Activated T-cell treated with anti-CD3 and anti-CD28 coated beads, Interleukin-2, amount 50 U/mL, for 24 hours (primary cell): ENCODE data around the gene GOLGA8J.
"Not testable (repeated sequence)": the region's sequence is repeated elsewhere in the genome, so short reads cannot be mapped to it uniquely, and the experiment has no call there.

Experiments used
- DNase-seq: peaks from one replicate; pipeline ENCODE4 v3.0.0-alpha.2; 2020
- H3K27ac Mint-ChIP-seq: 2 replicates; pipeline ENCODE4 v1.8.0; 2020; ENCODE audit warnings: mild to moderate bottlenecking, mixed read lengths
- H3K27me3 Mint-ChIP-seq: 2 replicates; pipeline ENCODE4 v1.8.0; 2020; ENCODE audit warnings: mixed read lengths
- H3K36me3 Mint-ChIP-seq: 2 replicates; pipeline ENCODE4 v1.8.0; 2020; ENCODE audit warnings: low read depth, mixed read lengths
- H3K4me1 Mint-ChIP-seq: 2 replicates; pipeline ENCODE4 v1.8.0; 2020; ENCODE audit warnings: low read depth, mixed read lengths
- H3K4me3 Mint-ChIP-seq: 2 replicates; pipeline ENCODE4 v1.8.0; 2020; ENCODE audit warnings: mild to moderate bottlenecking, moderate library complexity, mixed read lengths
- H3K9me3 Mint-ChIP-seq: 2 replicates; pipeline ENCODE4 v1.8.0; 2020; ENCODE audit warnings: mixed read lengths

The GOLGA8J gene

GRCh38 chr15:30062881-30063280, 19.9 kb upstream of the GOLGA8J start:
- no peak for DNase-seq
- Mint-ChIP-seq H3K4me1 (no peaks in the 10 kb centered on the region), H3K27me3 (peaks cover 11% of the 10 kb centered on the region), H3K27ac (no peak overlapping the region), H3K4me3 (no peak overlapping the region), H3K36me3 (no peaks in the 10 kb centered on the region), H3K9me3 (peaks cover 2% of the 10 kb centered on the region)

GRCh38 chr15:30063835-30064546, 18.8 kb upstream of the GOLGA8J start:
- Mint-ChIP-seq H3K4me1 (no peaks in the 10 kb centered on the region), H3K4me3 (no peak overlapping the region), H3K27ac (no peak overlapping the region), H3K27me3 (peaks cover 10% of the 10 kb centered on the region), H3K9me3 (peaks cover 3% of the 10 kb centered on the region), H3K36me3 (no peaks in the 10 kb centered on the region)
- DNase-seq = no peak

- no peaks in the 10 kb centered on the region for H3K4me1 Mint-ChIP-seq
- no peak overlapping the region for H3K27ac Mint-ChIP-seq
- H3K27me3 Mint-ChIP-seq = peaks cover 10% of the 10 kb centered on the region
- no peak overlapping the region for H3K4me3 Mint-ChIP-seq
- H3K9me3 Mint-ChIP-seq = peaks cover 3% of the 10 kb centered on the region
- DNase-seq = no peak
- no peaks in the 10 kb centered on the region for H3K36me3 Mint-ChIP-seq
Measured at GRCh38 chr15:30065025-30065801, 17.5 kb upstream of the GOLGA8J start.

- Mint-ChIP-seq H3K4me1 (no peaks in the 10 kb centered on the region), H3K27me3 (peaks cover 15% of the 10 kb centered on the region), H3K36me3 (no peaks in the 10 kb centered on the region), H3K27ac (no peak overlapping the region), H3K4me3 (no peak overlapping the region), H3K9me3 (peaks cover 3% of the 10 kb centered on the region)
- no peak for DNase-seq
Measured at GRCh38 chr15:30068326-30068725, 14.4 kb upstream of the GOLGA8J start.

GRCh38 chr15:30072630-30073029, 10.1 kb upstream of the GOLGA8J start:
- H3K27ac Mint-ChIP-seq = no peak overlapping the region
- H3K4me3 Mint-ChIP-seq = no peak overlapping the region
- peaks cover 36% of the 10 kb centered on the region for H3K27me3 Mint-ChIP-seq
- H3K9me3 Mint-ChIP-seq = peaks cover 3% of the 10 kb centered on the region
- H3K36me3 Mint-ChIP-seq = no peaks in the 10 kb centered on the region
- H3K4me1 Mint-ChIP-seq = no peaks in the 10 kb centered on the region
- no peak for DNase-seq

- no peaks in the 10 kb centered on the region for H3K9me3 Mint-ChIP-seq
- no peaks in the 10 kb centered on the region for H3K36me3 Mint-ChIP-seq
- DNase-seq = no peak
- H3K27me3 Mint-ChIP-seq = peaks cover 38% of the 10 kb centered on the region
- H3K27ac Mint-ChIP-seq = no peak overlapping the region
- H3K4me1 Mint-ChIP-seq = no peaks in the 10 kb centered on the region
- no peak overlapping the region for H3K4me3 Mint-ChIP-seq
Measured at GRCh38 chr15:30073915-30074314, 8.8 kb upstream of the GOLGA8J start.

- peaks cover 17% of the 10 kb centered on the region for H3K27me3 Mint-ChIP-seq
- H3K4me1 Mint-ChIP-seq, H3K27ac Mint-ChIP-seq, H3K9me3 Mint-ChIP-seq, H3K36me3 Mint-ChIP-seq, H3K4me3 Mint-ChIP-seq, DNase-seq: not testable (repeated sequence)
Measured at GRCh38 chr15:30080816-30081215, 1.9 kb upstream of the GOLGA8J start.

GRCh38 chr15:30097827-30098226, 15.1 kb downstream of the GOLGA8J start:
- not testable (repeated sequence) for H3K27me3 Mint-ChIP-seq, H3K9me3 Mint-ChIP-seq, H3K4me1 Mint-ChIP-seq, H3K27ac Mint-ChIP-seq, H3K36me3 Mint-ChIP-seq, H3K4me3 Mint-ChIP-seq, DNase-seq

GRCh38 chr15:30102890-30103289, 20.1 kb downstream of the GOLGA8J start:
- H3K36me3 Mint-ChIP-seq, DNase-seq, H3K9me3 Mint-ChIP-seq, H3K27ac Mint-ChIP-seq, H3K27me3 Mint-ChIP-seq, H3K4me3 Mint-ChIP-seq, H3K4me1 Mint-ChIP-seq: not testable (repeated sequence)

- not testable (repeated sequence) for H3K27ac Mint-ChIP-seq, H3K4me1 Mint-ChIP-seq, H3K4me3 Mint-ChIP-seq, H3K27me3 Mint-ChIP-seq, H3K36me3 Mint-ChIP-seq, H3K9me3 Mint-ChIP-seq, DNase-seq
Measured at GRCh38 chr15:30103941-30104507, 21.3 kb downstream of the GOLGA8J start.

GRCh38 chr15:30110591-30110990, 27.8 kb downstream of the GOLGA8J start:
- not testable (repeated sequence) for H3K9me3 Mint-ChIP-seq, H3K27ac Mint-ChIP-seq, H3K27me3 Mint-ChIP-seq, H3K4me3 Mint-ChIP-seq, DNase-seq, H3K4me1 Mint-ChIP-seq, H3K36me3 Mint-ChIP-seq

GRCh38 chr15:30130066-30130465, 47.3 kb downstream of the GOLGA8J start:
- H3K36me3 Mint-ChIP-seq, H3K4me3 Mint-ChIP-seq, H3K27ac Mint-ChIP-seq, H3K27me3 Mint-ChIP-seq, H3K9me3 Mint-ChIP-seq, H3K4me1 Mint-ChIP-seq, DNase-seq: not testable (repeated sequence)

- H3K4me1 Mint-ChIP-seq, H3K4me3 Mint-ChIP-seq, DNase-seq, H3K9me3 Mint-ChIP-seq, H3K27me3 Mint-ChIP-seq, H3K27ac Mint-ChIP-seq, H3K36me3 Mint-ChIP-seq: not testable (repeated sequence)
Measured at GRCh38 chr15:30134751-30135150, 52.0 kb downstream of the GOLGA8J start, which contains the start of gene GOLGA8T. Gene GOLGA8T (plus strand): TSS chr15:30135051. CDS start chr15:30135149, 98 bp downstream.
